ENCODE data around the gene ZKSCAN3. TPM values are rescaled to one million over a fixed set of nuclear protein-coding genes. Genes with fewer than 3 reads are reported as not detected.

The ZKSCAN3 gene
- total RNA-seq, 1 donor: 4.7 TPM

GRCh38 chr6:28384143-28384533, 34.4 kb downstream of the ZKSCAN3 start:
- no peak for DNase-seq (ENCODE audit: low read depth)
- H3K4me3 ChIP-seq (ENCODE audit: low read depth, low read length): no peak overlapping the region
- TF ChIP-seq CTCF (IDR thresholded peaks at IDR 0.05; ENCODE audit: insufficient read depth, low read depth, low read length): no peak

- no peak overlapping the region for H3K4me3 ChIP-seq (ENCODE audit: low read depth, low read length)
- no peak for DNase-seq (ENCODE audit: low read depth)
- TF ChIP-seq CTCF (IDR thresholded peaks at IDR 0.05; ENCODE audit: insufficient read depth, low read depth, low read length): no peak
Observed at GRCh38 chr6:28390688-28391087, 40.9 kb downstream of the ZKSCAN3 start.

- DNase-seq (ENCODE audit: low read depth): peak; percentile 7
- peak; percentile 37 for TF ChIP-seq CTCF (IDR thresholded peaks at IDR 0.05; ENCODE audit: insufficient read depth, low read depth, low read length)
- no peak overlapping the region for H3K4me3 ChIP-seq (ENCODE audit: low read depth, low read length)
Observed at GRCh38 chr6:28393912-28394662, 44.3 kb downstream of the ZKSCAN3 start.

- no peak overlapping the region for H3K4me3 ChIP-seq (ENCODE audit: low read depth, low read length)
- no peak for DNase-seq (ENCODE audit: low read depth)
Observed at GRCh38 chr6:28395918-28396317, 46.2 kb downstream of the ZKSCAN3 start.

GRCh38 chr6:28399350-28400121, 49.8 kb downstream of the ZKSCAN3 start, which contains the start of gene ZSCAN12:
ZSCAN12 (minus strand) TSS chr6:28399747; CDS start chr6:28398405, 1,342 bp downstream.
- TF ChIP-seq CTCF (IDR thresholded peaks at IDR 0.05; ENCODE audit: insufficient read depth, low read depth, low read length): peak; percentile 61
- DNase-seq (ENCODE audit: low read depth): peak; percentile 81
- H3K4me3 ChIP-seq (ENCODE audit: low read depth, low read length): peak within 1 kb of the TSS; percentile 81

More at GRCh38 chr6:28395918-28396317, 46.2 kb downstream of the ZKSCAN3 start:
- no peak for TF ChIP-seq CTCF (IDR thresholded peaks at IDR 0.05; ENCODE audit: insufficient read depth, low read depth, low read length)

- no peak for TF ChIP-seq CTCF (IDR thresholded peaks at IDR 0.05; ENCODE audit: insufficient read depth, low read depth, low read length)
Observed at GRCh38 chr6:28400122-28400451, 50.3 kb downstream of the ZKSCAN3 start.

More at GRCh38 chr6:28400122-28400451, 50.3 kb downstream of the ZKSCAN3 start:
- H3K4me3 ChIP-seq (ENCODE audit: low read depth, low read length): peak overlapping the region; percentile 81
- no peak for DNase-seq (ENCODE audit: low read depth)
